G401.6 (cell line): ENCODE measurements around the gene RHBDF1.

Experiments used
- FAIRE-seq: peaks from 2 replicates; lab custom pipeline; 2012; peaks lifted over from hg19 to GRCh38; lab: Jason Lieb, UNC

The RHBDF1 gene

DNA sequence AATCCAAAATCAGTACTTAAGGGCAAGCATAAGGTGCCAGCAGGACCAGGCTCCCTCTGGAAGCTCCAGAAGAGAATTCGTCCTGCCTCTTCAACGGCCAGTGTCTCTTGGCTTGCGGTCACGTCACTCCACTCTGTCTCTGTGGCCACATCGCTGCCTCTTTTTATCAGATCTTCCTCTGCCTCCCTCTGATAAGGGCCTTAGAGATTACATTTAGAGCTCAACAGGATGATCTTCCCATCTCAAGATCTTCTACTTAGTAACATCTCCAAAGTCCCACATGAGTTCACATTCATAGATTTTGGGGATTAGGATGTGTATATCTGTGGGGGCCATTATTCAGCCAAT, 22.5 kb upstream of the RHBDF1 start:
- no peak for FAIRE-seq

DNA sequence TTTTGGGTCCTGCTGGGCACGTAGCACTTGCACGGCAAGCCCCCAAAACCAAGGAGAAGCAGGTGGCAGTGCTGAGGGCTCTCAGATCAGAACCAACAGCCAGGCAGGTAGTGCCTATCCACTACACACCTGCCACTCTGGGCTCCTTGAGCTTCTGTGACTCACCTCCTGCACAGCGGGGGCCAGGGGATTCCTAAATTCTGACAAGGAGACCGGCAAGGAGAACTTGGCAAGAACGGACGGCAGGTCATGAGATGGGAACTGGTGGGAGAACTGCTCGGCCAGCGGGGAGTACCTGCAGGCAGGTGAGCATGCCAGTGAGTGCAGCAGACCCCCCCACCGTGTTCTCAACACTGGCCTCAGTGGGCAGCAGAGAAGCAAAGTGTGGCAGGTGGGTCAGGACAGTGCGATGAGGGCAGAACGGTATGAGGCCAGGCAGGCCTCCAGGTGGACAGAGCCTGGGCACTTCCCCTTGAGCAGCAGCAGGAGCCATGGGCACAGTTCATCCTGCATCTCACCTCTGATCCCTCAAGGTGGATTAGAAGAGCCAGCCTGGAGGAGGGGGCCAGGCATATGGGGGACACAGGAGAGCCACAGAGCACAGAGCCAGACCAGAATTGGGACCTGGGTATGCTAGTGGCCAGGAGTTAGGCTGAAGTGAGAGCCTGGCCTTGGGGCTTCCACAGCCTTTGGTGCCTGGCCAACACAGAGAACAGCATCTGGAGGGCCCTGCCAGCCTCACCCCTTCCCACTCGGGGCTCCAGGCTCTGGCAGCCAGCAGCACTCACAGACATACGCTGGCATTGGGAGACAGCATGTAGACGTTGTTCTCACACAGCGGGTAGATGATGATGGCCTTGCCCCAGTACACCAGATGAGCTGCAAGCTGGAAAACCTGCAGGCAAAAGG, 20.3 kb upstream of the RHBDF1 start:
- FAIRE-seq, result no peak

DNA sequence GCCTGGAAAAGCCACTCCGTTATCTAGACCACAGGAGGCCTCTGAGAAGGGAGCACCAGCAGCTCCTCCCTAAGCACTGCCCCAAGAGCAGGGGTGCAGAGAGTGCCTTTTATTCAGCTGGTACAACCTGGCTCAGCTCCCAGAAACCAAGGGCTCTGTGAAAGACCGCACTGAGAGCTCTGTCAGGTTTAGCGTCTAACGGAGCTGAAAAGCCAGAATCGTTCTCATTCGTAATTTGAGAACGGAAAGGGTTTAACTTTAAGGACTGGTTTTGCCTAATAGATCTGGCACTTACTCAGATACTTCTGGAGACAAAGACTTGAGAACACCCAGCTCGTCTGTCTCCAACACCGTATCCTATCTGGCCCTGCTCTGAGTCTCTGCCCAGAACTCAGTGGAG, 19.1 kb upstream of the RHBDF1 start:
- FAIRE-seq, result no peak

DNA sequence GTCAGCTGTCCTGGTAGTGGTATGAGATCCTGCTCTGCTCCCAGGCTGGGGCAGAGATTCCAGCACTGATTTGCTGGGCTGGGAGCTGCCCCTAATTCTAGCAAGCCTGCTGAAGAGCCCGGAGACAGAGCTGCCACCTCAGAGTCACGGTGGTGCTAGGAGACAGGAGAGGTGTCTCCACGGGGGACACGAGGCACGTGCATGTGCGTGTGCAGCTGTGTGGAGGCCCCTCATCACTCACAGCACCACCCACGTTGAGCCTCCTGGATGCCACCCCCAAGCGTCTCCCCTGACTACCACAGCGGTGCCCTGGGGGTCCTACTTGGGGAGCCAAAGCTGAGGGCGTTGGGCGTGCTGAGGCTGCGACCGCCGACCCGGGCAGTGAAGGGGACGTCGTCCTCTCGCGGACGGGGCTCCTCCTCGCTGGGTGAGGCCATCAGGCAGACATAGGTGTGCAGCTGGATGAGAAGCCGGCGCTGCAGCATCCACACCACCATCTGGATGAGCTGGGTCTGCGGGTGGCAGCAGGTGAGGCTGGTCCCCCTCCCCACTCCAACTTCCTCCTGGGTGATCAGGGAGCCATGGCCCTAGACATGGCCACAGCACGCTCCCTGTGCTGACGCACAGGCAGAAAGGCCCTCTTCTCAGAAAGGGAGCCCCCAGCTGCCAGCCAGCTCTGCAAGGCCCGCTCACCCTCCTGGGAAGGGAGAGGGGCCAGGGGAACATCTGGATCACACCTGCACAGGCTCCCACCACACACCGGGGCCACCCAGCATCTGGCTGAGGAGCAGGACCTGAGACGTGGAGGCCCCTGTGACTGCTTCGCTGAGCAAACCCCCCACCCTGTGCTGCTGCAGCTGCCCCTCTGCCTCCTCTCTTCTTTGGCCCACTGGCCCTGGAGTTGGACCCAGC, 17.2 kb upstream of the RHBDF1 start:
- no peak for FAIRE-seq

DNA sequence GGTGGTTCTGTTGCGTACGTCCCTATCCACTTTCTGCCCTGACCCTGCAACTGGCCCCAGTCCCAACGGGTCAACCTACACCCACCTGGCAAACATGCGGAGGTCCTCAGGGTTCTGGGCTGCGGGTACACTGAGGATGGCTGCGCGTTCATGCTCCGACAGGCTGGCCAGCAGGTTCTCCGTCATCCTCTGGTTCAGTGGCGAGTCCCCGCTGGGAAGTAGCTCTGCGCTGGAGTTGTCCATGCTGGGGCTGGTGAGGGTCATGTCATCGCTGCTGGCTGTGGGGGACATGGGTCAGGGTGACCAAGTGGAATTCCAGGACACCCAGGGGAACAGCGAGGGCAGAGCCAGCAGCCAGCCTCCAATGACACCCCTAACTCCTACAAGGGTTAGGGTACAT, 16.2 kb upstream of the RHBDF1 start:
- no peak for FAIRE-seq

DNA sequence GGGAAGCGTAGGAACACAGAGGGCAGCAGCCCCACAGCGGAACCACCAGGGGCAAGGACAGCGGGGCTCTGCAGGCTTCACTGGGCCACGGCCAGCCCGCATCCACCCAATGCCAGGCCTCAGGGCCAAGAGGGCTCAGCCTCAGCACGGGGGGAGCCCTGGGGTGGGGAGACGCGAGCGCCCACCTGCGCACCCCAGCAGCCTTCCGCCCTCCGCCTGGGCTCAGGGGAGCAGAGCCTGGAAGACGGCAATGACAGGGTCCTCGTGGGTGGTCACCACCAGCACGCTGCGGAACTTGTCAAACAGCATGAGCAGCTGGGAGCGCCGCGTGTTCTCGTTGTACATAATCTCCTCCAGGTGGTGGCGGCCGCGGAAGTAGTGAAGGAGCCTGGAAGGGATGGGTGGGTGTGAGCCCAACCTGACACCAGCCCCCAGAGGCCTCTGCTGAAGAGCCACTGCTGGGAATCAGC, 14.1 kb upstream of the RHBDF1 start:
- no peak for FAIRE-seq

DNA sequence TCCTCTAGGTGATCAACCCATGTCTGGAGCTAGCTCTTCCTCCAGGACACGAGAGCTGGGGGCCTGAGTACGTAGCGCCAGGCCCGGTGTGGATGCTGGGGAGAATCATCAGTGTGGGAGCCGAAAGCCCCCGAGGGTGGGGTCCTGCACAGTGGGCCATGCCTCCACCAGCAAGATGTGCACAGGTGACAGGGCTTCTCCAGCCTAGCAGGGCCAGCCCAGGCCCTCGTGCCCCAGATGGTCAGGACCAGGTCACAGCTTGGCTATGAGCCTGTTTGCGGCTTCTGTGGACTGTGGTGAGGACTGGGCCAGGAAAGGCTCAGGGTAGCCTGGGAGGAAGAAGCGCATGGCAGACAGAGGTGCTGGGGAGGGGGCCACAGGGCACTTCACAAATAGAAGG, 13.4 kb upstream of the RHBDF1 start:
- FAIRE-seq, result no peak

DNA sequence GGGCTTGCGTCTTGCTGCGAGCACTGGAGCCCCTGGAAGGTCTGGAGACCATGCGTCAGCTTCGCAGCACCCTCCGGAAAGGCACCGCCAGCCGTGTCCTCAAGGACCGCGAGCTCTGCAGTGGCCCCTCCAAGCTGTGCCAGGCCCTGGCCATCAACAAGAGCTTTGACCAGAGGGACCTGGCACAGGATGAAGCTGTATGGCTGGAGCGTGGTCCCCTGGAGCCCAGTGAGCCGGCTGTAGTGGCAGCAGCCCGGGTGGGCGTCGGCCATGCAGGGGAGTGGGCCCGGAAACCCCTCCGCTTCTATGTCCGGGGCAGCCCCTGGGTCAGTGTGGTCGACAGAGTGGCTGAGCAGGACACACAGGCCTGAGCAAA, 13.0 kb upstream of the RHBDF1 start:
- no peak for FAIRE-seq

DNA sequence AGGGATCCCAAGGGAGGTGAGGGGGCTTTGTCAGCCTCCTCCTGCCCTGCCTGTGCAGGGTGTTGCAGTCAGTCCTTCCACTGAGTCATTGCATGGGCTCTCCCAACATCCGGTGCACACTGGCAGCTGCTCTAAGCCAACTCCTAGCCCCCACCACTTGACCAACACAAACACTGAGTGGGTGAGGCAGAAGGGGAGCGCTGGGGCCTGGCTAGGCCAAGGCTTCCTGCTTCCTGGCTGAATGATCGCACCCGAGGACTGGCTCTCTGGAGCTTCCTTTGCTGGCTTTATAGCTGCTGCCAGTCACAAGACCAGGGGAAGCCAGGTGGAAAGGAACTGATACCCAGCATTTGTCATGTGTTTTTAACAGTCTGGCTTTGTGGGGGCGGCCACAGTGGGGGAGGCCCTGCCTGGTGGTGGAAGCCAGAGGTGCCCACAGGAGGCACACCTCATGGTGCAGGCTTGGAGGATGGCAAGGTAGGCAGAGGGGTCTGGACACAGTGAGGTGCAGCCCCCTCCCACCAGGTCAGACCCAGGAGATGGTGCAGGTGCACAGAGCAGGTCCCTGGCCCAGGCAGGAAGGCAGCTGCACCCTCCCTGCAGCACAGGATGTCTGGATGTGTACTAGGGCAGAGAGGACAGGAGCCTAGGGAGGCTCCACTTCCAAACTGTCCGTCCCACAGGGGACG, 12.4 kb upstream of the RHBDF1 start:
- FAIRE-seq, result no peak

DNA sequence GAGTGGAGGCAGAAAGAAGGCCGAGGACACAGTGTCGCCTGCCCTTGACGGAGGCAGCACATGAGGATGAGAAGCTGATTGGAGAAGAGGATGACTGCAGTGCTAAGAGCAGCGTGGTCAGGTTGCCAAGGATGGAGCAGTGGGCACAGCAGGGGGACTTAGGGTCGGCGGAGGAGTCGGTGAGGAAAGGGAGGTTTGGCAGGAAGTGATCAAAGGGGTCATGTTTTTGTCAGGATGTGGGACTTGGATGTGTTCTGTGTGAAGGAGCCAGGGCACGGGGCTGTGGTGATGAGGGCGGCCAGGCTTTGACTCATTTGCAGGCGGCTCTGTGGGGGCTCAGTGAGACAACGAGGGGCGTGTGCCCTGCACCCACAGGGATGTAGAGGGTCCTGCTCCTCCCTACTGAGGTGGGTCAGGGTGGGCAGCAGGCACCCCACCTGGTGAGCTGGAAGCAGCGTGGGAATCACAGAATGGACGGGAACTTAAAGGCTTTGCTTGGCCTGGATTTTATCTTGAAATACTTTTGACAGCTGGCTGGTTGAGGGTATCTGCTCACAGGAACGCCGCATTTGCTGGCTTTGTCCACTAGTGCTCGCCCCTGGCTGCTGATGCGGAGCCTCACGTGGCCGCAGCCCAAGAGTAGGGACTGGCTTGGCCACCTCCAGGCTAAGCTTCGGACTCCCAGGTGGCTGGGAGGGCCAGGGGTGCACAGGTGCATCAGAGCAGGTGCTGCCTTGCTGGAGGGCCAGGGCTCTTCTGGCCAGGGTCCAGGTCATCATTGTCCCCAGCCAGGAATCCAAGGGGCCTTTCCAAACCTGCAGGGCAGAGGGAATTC, 11.6 kb upstream of the RHBDF1 start:
- no peak for FAIRE-seq

DNA sequence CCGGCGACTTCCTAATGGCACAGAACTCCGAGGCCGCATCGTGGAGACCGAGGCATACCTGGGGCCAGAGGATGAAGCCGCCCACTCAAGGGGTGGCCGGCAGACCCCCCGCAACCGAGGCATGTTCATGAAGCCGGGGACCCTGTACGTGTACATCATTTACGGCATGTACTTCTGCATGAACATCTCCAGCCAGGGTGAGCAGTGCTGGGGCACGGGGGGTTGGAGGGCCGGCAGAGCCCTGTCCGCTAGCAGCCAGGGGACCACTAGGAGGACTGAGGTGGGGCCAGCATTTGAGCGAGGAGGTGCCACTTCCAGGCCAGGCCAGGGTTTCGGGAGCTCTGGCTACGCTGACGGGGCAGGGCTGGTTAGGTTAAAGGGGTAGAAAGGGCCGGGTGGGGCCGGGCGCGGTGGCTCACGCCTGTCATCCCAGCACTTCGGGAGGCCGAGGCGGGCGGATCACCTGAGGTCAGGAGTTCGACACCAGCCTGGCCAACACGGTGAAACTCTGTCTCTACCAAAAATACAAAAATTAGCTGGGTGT, 10.7 kb upstream of the RHBDF1 start:
- no peak for FAIRE-seq

DNA sequence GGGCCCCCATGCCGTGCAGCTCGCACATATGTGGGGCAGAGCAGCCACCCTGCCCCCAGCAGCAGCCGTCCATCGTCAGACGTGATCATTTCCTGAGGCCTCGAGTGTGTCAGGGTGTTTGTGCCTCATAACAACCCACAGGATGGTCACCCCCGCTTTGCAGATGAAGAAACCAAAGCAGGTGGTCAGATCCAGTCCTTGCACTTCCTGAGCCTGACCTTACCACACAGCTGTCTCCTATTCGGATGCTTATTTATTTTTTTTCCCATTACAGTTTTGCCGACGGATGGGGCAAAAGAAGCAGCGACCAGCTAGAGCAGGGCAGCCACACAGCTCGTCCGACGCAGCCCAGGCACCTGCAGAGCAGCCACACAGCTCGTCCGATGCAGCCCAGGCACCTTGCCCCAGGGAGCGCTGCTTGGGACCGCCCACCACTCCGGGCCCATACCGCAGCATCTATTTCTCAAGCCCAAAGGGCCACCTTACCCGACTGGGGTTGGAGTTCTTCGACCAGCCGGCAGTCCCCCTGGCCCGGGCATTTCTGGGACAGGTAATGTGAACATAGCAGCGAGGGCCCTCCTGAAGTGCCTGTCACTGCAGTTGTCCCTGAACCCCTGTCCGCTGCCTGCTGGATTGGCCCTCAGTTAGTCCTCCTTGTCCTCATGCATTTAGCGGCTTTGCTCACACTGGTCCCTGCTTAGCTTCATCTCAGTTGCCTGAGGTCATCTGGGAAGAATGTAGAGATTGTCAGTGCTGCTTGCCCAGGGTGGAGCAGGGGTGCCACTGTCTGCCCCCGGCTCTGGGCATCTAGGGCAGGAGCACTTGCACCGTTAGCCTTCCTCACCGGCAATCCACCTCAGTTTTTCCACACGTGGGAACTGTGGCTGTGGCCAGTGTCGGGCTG, 7.0 kb upstream of the RHBDF1 start:
- no peak for FAIRE-seq

DNA sequence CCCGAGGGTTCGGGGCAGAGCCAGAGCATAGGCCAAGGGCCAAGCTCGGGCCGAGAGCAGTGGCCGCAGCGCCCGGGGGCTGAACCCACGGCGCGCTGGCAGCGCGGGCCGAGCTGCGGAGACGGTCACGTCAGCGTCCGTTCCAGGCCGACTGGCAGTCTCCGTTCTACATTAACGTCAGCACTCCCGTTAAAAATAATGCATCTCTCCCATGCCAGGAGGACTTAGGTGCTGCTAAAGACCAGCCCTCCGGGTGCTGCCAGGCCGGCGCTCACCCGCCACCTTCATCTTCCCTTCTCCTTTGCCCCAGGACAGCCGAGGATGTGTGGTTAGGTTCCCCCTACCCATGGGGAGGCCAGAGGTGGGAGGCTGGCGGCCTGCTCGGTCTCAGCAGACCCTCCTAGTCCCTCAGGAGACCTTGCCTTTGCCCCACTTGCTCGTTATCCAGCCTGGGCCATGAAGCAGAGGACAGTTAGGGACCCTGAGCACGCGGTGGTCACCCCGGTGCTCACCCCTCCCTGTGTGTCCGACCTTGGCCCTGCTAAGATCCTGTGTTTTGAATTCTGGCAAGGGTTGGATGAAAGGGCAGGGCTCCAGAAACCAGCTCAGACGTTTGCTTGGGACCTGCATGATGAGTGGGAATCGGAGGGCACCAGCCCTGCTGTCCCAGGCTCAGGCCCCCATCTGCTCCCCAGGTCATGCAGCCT, 6.2 kb upstream of the RHBDF1 start:
- FAIRE-seq, result no peak

DNA sequence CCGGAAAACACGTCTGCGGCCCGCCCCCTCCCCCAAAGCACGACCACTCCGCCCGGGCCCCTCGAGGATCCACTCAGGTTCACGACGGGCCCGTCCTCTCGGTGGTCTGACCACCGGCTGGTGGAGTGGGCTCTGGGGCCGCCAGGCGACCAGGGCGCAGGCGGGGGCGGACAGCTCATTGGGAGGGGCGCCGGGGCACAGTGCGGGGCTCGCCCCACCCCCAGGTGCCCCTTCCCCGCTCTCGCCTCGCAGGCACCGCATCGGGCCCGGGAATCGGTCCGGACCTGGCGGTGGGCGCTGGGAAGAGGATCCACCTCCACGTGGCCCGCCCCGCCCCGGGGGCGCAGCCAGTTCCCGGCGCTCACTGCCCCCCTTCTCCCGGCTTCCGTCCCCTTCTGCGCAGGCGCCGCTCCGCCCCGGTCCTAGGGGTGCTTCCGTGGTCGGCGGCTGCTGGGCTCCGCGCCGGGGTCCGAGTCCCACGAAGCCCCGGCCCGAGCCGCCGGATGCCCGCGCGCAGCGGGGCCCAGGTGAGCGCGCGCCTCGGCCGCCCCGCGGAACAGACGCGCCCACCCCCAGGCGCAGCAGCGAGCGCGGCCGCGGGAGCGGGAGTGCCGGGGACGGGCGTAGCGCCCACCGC, 5.5 kb upstream of the RHBDF1 start, which contains the start of gene MPG:
Gene MPG, plus strand, starts transcription at position 419 of the 637 bp plus-strand sequence. Its CDS starts 85 bp downstream, at position 504.
- FAIRE-seq, result no peak

DNA sequence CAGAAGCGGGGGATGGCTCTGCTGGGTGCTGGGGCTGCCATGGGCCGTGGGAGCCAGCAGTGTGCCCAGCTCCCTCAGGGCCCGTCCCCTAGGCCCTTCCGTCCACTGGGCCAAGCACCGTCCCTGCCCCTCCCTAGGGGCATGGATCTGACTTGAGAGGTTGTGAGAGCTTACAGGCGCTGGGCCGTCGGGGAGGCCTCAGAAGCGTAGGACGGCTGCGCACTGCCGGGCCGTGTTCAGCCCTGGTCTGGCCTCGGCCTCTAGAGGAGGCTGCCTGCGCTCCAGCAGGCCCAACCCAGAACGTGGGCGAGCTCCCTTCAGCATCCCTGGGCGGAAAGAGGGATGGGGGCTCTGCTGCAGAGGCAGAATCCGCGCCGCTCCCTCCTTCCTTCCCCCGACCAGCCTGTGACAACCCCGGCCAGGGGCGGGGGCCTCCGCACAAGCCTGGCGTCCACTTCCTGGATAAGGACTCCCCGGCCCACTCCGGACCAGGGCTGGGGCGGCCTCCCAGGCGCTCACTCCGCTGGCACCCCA, 4.9 kb upstream of the RHBDF1 start:
- no peak for FAIRE-seq

DNA sequence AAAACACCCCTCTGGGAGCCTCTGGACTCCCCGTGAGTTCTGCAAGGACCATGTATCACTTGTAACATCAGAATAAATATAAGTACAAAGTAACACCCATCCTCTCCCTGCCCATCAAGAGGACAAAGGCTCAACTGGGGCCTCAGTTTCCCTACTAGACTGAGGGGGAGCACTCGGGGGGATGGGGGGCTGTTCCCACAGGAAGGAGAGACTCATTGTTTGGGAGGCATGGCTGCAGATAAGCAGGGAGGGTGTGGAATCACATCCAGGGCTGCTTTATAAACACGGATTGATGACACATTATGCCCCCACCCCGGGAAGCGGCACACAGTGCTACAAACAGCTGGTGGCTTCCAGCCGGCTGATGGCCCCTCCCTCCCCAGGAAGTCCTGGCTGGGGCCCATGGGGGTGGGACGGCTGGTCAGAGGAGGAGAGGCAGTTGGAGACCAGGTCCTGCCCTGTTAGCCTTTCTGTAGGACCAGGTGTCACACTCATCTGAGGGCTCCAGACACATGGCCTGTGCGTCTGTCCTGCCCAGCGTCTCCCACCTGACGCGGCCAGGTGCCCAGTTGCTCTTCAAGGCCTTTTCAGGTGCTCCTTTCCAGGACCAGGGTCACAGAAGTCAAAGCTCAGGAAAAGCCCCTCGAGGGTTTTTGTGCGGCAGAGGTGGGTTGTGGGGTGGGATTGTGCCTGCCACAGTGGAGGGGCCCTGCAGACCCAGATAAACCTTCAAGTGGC, 4.3 kb upstream of the RHBDF1 start:
- no peak for FAIRE-seq

DNA sequence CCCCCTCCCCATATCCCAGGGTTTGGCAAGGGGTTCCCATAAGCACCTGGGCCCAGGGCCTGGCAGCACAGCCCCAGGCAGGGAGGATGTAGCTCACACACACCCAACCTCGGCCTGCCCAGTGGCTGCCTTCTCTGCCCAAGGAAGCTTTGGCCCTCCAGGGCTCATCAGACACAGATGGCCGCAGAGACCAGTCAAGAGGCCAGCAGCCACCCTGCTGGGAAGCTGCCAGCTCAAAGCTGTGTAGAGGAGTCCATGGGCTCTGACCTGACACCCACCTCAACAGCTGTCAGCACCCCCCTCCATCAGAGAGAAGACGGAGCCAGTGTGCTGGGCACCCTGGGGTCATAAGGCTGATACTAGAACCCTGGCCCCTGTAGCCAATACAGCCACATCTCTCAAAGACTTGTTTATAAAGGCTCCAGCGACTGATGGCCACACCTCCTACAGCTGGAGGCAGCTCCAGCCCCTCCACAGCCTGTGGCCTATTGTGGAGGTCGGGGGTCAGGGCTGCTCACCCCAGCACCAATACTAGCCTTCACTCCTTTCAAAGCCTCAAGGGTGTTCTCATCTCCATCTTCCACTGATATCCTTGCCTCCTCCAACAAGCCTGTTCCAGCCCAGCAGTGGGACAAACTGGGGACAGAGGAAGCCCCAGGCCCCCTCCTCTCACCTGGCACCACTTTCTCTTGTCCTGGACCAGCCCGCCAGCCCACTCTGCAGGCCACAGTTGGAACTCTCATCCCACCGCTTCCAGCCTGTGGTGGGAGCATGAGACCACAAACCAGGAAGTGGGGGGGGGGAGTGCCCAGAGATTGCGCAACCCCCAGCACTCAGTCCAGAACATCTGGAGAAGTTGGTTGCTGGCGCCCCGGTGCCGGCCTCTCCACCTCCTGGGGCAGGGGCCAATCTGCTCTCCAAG, 3.4 kb upstream of the RHBDF1 start:
- FAIRE-seq, result peak; percentile 50
